ENCODE data around the gene USH1G.
A peak's percentile ranks its signal among the peaks of the same experiment; 100 is the strongest.
"Not testable (repeated sequence)": the region's sequence is repeated elsewhere in the genome, so short reads cannot be mapped to it uniquely, and the experiment has no call there.

Gene USH1G

GRCh38 chr17:74873874-74874614, 49.0 kb downstream of the USH1G start:
- DNase-seq (ENCODE audit: low spot score): peak; percentile 82

- DNase-seq (ENCODE audit: low spot score): peak; percentile 99
These were observed 49.8 kb downstream of the USH1G start for GRCh38 chr17:74873037-74873873.

GRCh38 chr17:74872313-74873036, 50.6 kb downstream of the USH1G start, which contains the start of gene FDXR:
Gene FDXR (minus strand): TSS chr17:74872994. CDS start chr17:74872944, 50 bp downstream.
- no peak for DNase-seq (ENCODE audit: low spot score)

- DNase-seq (ENCODE audit: low spot score): no peak
These were observed 51.5 kb downstream of the USH1G start for GRCh38 chr17:74871356-74872076.

- peak; percentile 40 for DNase-seq (ENCODE audit: low spot score)
These were observed 52.5 kb downstream of the USH1G start for GRCh38 chr17:74870512-74870911.

- DNase-seq (ENCODE audit: low spot score): not testable (repeated sequence)
These were observed 53.0 kb downstream of the USH1G start for GRCh38 chr17:74870028-74870427.

GRCh38 chr17:74868908-74869255, 54.2 kb downstream of the USH1G start:
- no peak for DNase-seq (ENCODE audit: low spot score)

GRCh38 chr17:74868251-74868907, 54.7 kb downstream of the USH1G start:
- DNase-seq (ENCODE audit: low spot score): no peak

- no peak for DNase-seq (ENCODE audit: low spot score)
These were observed 56.7 kb downstream of the USH1G start for GRCh38 chr17:74866198-74866835.

All from RKO (cell line).